ENCODE results near the gene ARHGEF28. TPM values are rescaled to one million over a fixed set of nuclear protein-coding genes. Genes with fewer than 3 reads are reported as not detected.
A peak's percentile ranks its signal among the peaks of the same experiment; 100 is the strongest.

The ARHGEF28 gene
- total and polyA plus RNA-seq, 2 of the 13 experiments (the other 11 are each of a cell fraction or from before 2014, with no cell fraction given) = 17.4 to 34.1 TPM

- DNase-seq (ENCODE audit: low spot score) (no peak), ATAC-seq (no peak), FAIRE-seq (no peak)
- Histone ChIP-seq H3K9me3 (ENCODE audit: low read length) (no peaks in the 10 kb centered on the region), H2AFZ (ENCODE audit: low read length) (no peak overlapping the region), H3K79me2 (ENCODE audit: insufficient read depth, low read length) (no peaks in the 10 kb centered on the region), H4K20me1 (ENCODE audit: insufficient read depth, low read length) (no peaks in the 10 kb centered on the region), H3K9ac (ENCODE audit: insufficient read depth, low read depth, low read length) (no peak overlapping the region), H3K36me3 (replicated peaks in 1 of 2; ENCODE audit: control insufficient read depth in 1 of 2, insufficient read depth in 2 of 2, low read length in 2 of 2) (peaks cover 3 to 4% of the 10 kb centered on the region in 2 experiments; a peak in 3 of 5 replicates), H3K27ac (ENCODE audit: extremely low read length, insufficient read depth, low read length) (no peak overlapping the region), H3K4me1 (ENCODE audit: insufficient read depth, low read length) (peaks cover 24% of the 10 kb centered on the region), H3K4me2 (ENCODE audit: low read depth, low read length) (no peak overlapping the region), H3K27me3 (ENCODE audit: control insufficient read depth in 1 of 2, insufficient read depth in 2 of 2, low read length in 2 of 2) (no peaks in the 10 kb centered on the region), H3K4me3 (replicated peaks in 1 of 3; ENCODE audit: insufficient read depth in 1 of 3, low read depth in 2 of 3, low read length in 3 of 3) (no peak overlapping the region)
- no TSS peak for BruUV-seq (replicated peaks)
- ChIA-PET POLR2A (no interaction called here), CTCF (ENCODE audit: low intra/inter-chr PET ratio, low total read pairs) (interaction anchor here (2.1 kb wide), 1 partner anchor 201 kb away, joined by 37 read pairs; no protein-coding TSS in a partner anchor)
- in situ Hi-C loops (cut with HindIII; ENCODE audit: extremely low pct_ligation_motif_present, low pct_unique_long_range_greater_than_20kb) = loop anchor here (5.0 kb wide), 1 partner anchor 204 kb away; no protein-coding TSS in a partner anchor
- TF ChIP-seq ZNF713 (CRISPR knock-in tag; IDR thresholded peaks at IDR 0.05) = no peak
- no peak for TF ChIP-seq RFX1 (IDR thresholded peaks at IDR 0.05)
- no peak for TF ChIP-seq ZNF772 (CRISPR knock-in tag; IDR thresholded peaks at IDR 0.05)
- no peak for TF ChIP-seq NFE2 (CRISPR knock-in tag; IDR thresholded peaks at IDR 0.05)
- TF ChIP-seq ZNF451 (CRISPR knock-in tag; IDR thresholded peaks at IDR 0.05) = no peak
- no peak for TF ChIP-seq ZKSCAN8 (CRISPR knock-in tag; IDR thresholded peaks at IDR 0.05; ENCODE audit: borderline replicate concordance)
- no peak for TF ChIP-seq ZNF121 (CRISPR knock-in tag; IDR thresholded peaks at IDR 0.05)
- no peak for TF ChIP-seq RFXANK (CRISPR knock-in tag; IDR thresholded peaks at IDR 0.05)
- intact Hi-C loops (cut with micrococcal nuclease; ENCODE audit: unreplicated experiment) = loop anchor here (5.0 kb wide), 1 partner anchor 64 kb away; no protein-coding TSS in a partner anchor
- 95% methylated on average over 4 of the region's 4 CpGs for WGBS (ENCODE audit: low lambda C conversion rate)
These were observed 165.4 kb downstream of the ARHGEF28 start for GRCh38 chr5:73791389-73791788.

- peaks cover 36% of the 10 kb centered on the region for H3K4me1 ChIP-seq (ENCODE audit: insufficient read depth, low read length)
- in situ Hi-C loops (cut with HindIII; ENCODE audit: extremely low pct_ligation_motif_present, low pct_unique_long_range_greater_than_20kb) = loop anchor here (5.0 kb wide), 1 partner anchor 206 kb away; no protein-coding TSS in a partner anchor
- POLR2A ChIA-PET = interaction anchor here (0.6 kb wide), 1 partner anchor 169 kb away, joined by 3 read pairs; no protein-coding TSS in a partner anchor
- no peak overlapping the region for H3K27ac ChIP-seq (ENCODE audit: extremely low read length, insufficient read depth, low read length)
- no peak overlapping the region for H3K4me2 ChIP-seq (ENCODE audit: low read depth, low read length)
- H2AFZ ChIP-seq (ENCODE audit: low read length) = no peak overlapping the region
- CTCF ChIA-PET (ENCODE audit: low intra/inter-chr PET ratio, low total read pairs) = interaction anchor here (0.7 to 2.1 kb wide), 6 partner anchors 9 to 273 kb away, joined by 3 to 37 read pairs (median 4); no protein-coding TSS in a partner anchor
- no peak overlapping the region for H3K9ac ChIP-seq (ENCODE audit: insufficient read depth, low read depth, low read length)
- peaks cover 3 to 4% of the 10 kb centered on the region in 2 experiments; a peak in 3 of 5 replicates for H3K36me3 ChIP-seq (replicated peaks in 1 of 2; ENCODE audit: control insufficient read depth in 1 of 2, insufficient read depth in 2 of 2, low read length in 2 of 2)
- H3K9me3 ChIP-seq (ENCODE audit: low read length) = no peaks in the 10 kb centered on the region
- WGBS (ENCODE audit: low lambda C conversion rate) = 5% methylated on average over 2 of the region's 2 CpGs
- intact Hi-C loops (cut with micrococcal nuclease; ENCODE audit: unreplicated experiment) = loop anchor here (1.0 to 5.0 kb wide), 4 partner anchors 66 to 274 kb away; no protein-coding TSS in a partner anchor
- DNase-seq (ENCODE audit: low spot score) = peak; percentile 74
- ATAC-seq = peak; percentile 89
- H3K79me2 ChIP-seq (ENCODE audit: insufficient read depth, low read length) = no peaks in the 10 kb centered on the region
- H4K20me1 ChIP-seq (ENCODE audit: insufficient read depth, low read length) = no peaks in the 10 kb centered on the region
- no peak overlapping the region for H3K4me3 ChIP-seq (replicated peaks in 1 of 3; ENCODE audit: insufficient read depth in 1 of 3, low read depth in 2 of 3, low read length in 3 of 3)
- no TSS peak for BruUV-seq (replicated peaks)
- no peaks in the 10 kb centered on the region for H3K27me3 ChIP-seq (ENCODE audit: control insufficient read depth in 1 of 2, insufficient read depth in 2 of 2, low read length in 2 of 2)
- peak; percentile 98 for FAIRE-seq
- TF ChIP-seq SOX13 (IDR thresholded peaks at IDR 0.05) = no peak
- TF ChIP-seq SOX13 (CRISPR knock-in tag; conservative IDR thresholded peaks at IDR 0.05 in 1 of 2, IDR thresholded peaks at IDR 0.05 in 1 of 2) = peak in 1 of 2 experiments; percentile 40; a peak in 1 of 4 replicates
- TF ChIP-seq, protein P1, sequence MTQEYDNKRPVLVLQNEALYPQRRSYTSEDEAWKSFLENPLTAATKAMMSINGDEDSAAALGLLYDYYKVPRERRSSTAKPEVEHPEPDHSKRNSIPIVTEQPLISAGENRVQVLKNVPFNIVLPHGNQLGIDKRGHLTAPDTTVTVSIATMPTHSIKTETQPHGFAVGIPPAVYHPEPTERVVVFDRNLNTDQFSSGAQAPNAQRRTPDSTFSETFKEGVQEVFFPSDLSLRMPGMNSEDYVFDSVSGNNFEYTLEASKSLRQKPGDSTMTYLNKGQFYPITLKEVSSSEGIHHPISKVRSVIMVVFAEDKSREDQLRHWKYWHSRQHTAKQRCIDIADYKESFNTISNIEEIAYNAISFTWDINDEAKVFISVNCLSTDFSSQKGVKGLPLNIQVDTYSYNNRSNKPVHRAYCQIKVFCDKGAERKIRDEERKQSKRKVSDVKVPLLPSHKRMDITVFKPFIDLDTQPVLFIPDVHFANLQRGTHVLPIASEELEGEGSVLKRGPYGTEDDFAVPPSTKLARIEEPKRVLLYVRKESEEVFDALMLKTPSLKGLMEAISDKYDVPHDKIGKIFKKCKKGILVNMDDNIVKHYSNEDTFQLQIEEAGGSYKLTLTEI (CRISPR knock-in tag; conservative IDR thresholded peaks at IDR 0.05) = no peak
- TF ChIP-seq BCL6 (CRISPR knock-in tag; IDR thresholded peaks at IDR 0.05) = 0 out of 2 replicates have a peak, but pooled peaks have one; percentile 39
- peak; percentile 77 for TF ChIP-seq SALL1 (CRISPR knock-in tag; IDR thresholded peaks at IDR 0.05)
- no peak for TF ChIP-seq MEIS2 (CRISPR knock-in tag; IDR thresholded peaks at IDR 0.05)
- TF ChIP-seq NCOR1 (IDR thresholded peaks at IDR 0.05; ENCODE audit: borderline replicate concordance, low read length) = peak; percentile 78
- TF ChIP-seq IRF2 (CRISPR knock-in tag; IDR thresholded peaks at IDR 0.05) = peak; percentile 82
- no peak for TF ChIP-seq ONECUT2 (CRISPR knock-in tag; IDR thresholded peaks at IDR 0.05)
- no peak for TF ChIP-seq NCOA1 (CRISPR knock-in tag; IDR thresholded peaks at IDR 0.05)
- TF ChIP-seq ATM (IDR thresholded peaks at IDR 0.05; ENCODE audit: borderline replicate concordance) = no peak
- peak; percentile 94 for TF ChIP-seq RAD21 (CRISPR knock-in tag; IDR thresholded peaks at IDR 0.05)
These were observed 166.8 kb downstream of the ARHGEF28 start for GRCh38 chr5:73792687-73793320.
